Fibroblast of pulmonary artery (primary cell): ENCODE results near the gene LDLR.

ENCODE experiments used
- DNase-seq: peaks from one replicate; pipeline ENCODE4 v3.0.0-alpha.2; 2010; ENCODE audit warnings: low read depth
- H3K4me3 ChIP-seq: replicated peaks from 2 replicates; pipeline ENCODE4 v1.5.1; 2011; ENCODE audit warnings: low read depth, mild to moderate bottlenecking, control low read depth, low read length, moderate library complexity
- CTCF ChIP-seq: IDR thresholded peaks from 2 replicates; pipeline ENCODE4 v1.5.1; 2011; ENCODE audit warnings: mild to moderate bottlenecking, control low read depth, low read length, inconsistent platforms; ENCODE audit errors: missing control alignments

LDLR gene

GRCh38 chr19:11140896-11141295 lies 51.6 kb downstream of the LDLR start:
- TF ChIP-seq CTCF, result no peak
- no peak overlapping the region for H3K4me3 ChIP-seq
- DNase-seq, result no peak

- TF ChIP-seq CTCF, result no peak
- no peak overlapping the region for H3K4me3 ChIP-seq
- no peak for DNase-seq
Measured at GRCh38 chr19:11141937-11142527, 52.8 kb downstream of the LDLR start.

GRCh38 chr19:11142528-11143171 lies 53.4 kb downstream of the LDLR start:
- no peak for TF ChIP-seq CTCF
- H3K4me3 ChIP-seq, result peak overlapping the region; percentile 29
- peak; percentile 98 for DNase-seq

GRCh38 chr19:11145536-11145924 lies 56.3 kb downstream of the LDLR start:
- no peak for TF ChIP-seq CTCF
- no peak for DNase-seq
- H3K4me3 ChIP-seq, result no peak overlapping the region

- no peak for TF ChIP-seq CTCF
- H3K4me3 ChIP-seq, result no peak overlapping the region
- no peak for DNase-seq
Measured at GRCh38 chr19:11148001-11148400, 58.7 kb downstream of the LDLR start.

GRCh38 chr19:11151181-11151580 lies 61.9 kb downstream of the LDLR start:
- TF ChIP-seq CTCF, result no peak
- DNase-seq, result no peak
- no peak overlapping the region for H3K4me3 ChIP-seq
